ENCODE results near the gene ERCC6L2.

ERCC6L2 gene

DNA sequence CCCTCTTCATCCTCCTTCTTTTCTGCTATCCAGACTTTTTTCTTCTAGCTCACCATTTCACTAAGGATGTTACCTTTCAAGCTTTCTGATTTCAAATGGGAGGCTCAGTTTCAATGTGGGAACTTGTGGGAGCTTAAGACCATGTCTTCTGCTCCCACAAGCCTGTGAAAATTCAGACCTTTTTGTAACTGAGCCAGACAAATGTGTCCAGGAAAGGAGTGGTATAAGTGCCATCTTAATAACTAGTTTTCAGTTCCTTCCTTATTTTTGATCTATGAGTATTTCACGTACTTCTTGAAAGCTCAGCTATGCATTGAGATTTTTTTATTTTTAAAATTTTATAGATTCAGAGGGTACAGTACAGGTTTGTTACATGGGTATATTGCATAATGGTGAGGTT is 4.6 kb upstream of the ERCC6L2 start:
- H3K27ac ChIP-seq, result no peak overlapping the region
- no peak for TF ChIP-seq ZFX (IDR thresholded peaks at IDR 0.05; ENCODE audit: borderline replicate concordance)
- TF ChIP-seq, protein P1, sequence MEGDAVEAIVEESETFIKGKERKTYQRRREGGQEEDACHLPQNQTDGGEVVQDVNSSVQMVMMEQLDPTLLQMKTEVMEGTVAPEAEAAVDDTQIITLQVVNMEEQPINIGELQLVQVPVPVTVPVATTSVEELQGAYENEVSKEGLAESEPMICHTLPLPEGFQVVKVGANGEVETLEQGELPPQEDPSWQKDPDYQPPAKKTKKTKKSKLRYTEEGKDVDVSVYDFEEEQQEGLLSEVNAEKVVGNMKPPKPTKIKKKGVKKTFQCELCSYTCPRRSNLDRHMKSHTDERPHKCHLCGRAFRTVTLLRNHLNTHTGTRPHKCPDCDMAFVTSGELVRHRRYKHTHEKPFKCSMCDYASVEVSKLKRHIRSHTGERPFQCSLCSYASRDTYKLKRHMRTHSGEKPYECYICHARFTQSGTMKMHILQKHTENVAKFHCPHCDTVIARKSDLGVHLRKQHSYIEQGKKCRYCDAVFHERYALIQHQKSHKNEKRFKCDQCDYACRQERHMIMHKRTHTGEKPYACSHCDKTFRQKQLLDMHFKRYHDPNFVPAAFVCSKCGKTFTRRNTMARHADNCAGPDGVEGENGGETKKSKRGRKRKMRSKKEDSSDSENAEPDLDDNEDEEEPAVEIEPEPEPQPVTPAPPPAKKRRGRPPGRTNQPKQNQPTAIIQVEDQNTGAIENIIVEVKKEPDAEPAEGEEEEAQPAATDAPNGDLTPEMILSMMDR (IDR thresholded peaks at IDR 0.05), result no peak

DNA sequence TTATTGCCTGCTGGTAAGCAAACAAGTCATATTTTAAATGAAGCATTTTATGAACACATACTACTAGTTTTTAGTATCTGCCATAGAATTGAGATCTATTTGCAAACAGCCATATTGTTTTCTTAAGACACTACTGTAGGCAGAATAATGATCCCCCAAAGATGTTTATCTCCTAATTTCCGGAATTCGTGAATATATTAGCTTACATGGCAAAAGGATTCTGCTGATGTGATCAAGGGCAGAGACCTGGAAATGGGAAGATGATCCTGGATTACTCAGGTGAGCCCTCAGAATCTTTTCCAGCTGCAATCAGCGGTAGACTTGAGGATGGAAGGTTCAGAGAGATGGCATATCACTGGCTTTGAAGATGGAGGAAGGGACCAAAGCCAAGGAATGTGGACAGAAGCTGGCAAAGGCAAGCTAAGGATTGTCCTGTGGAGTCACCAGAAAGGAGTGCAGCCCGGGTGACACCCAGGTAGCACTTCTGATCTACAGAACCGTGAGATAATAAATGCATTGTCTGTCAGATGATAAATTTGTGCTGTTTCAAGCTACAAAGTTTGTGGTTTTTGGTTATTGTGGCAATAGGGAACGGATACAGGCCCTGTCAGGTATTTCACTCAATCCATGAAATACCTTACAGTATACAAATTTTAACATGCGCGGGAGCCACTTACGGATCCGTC is 1.0 kb upstream of the ERCC6L2 start:
- H3K27ac ChIP-seq, result no peak overlapping the region
- TF ChIP-seq, protein P1 (IDR thresholded peaks at IDR 0.05), result no peak
- no peak for TF ChIP-seq ZFX (IDR thresholded peaks at IDR 0.05; ENCODE audit: borderline replicate concordance)

DNA sequence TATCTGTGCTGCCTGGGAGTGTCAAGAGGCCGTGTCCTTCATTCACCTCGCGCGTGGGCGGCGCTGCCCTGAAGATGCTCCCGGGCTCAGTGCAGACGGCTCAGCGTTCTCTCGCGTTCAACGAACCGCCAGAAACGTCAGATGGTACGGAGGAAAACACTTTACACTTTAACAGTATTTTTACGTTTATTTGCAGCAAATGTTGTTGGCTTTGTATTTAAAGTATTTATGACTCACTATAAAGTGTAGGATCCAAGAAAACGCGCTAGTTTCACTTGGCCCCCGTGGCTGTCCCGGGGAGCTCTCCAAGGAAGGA is 544 bp upstream of the ERCC6L2 start:
- H3K27ac ChIP-seq, result no peak overlapping the region
- TF ChIP-seq, protein P1 (IDR thresholded peaks at IDR 0.05), result 0 out of 2 replicates have a peak, but pooled peaks have one; percentile 5
- no peak for TF ChIP-seq ZFX (IDR thresholded peaks at IDR 0.05; ENCODE audit: borderline replicate concordance)

DNA sequence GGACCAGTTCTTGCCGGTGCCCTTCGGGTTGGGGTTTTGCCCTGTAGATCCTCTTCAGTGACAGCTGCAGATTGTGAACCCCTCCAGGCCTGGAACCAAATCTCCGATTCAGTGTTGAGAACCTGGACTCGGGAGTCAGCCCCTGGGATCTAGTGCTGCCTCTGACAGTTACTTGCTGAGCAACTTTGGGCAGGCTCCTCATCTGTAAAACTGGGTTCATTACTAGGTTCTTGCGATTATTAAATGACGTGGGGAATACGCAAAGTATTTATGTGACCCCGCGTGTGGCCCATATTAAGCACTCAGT is 600 bp downstream of the ERCC6L2 start:
- H3K27ac ChIP-seq, result no peak overlapping the region
- TF ChIP-seq ZFX (IDR thresholded peaks at IDR 0.05; ENCODE audit: borderline replicate concordance), result no peak
- TF ChIP-seq, protein P1 (IDR thresholded peaks at IDR 0.05), result no peak

DNA sequence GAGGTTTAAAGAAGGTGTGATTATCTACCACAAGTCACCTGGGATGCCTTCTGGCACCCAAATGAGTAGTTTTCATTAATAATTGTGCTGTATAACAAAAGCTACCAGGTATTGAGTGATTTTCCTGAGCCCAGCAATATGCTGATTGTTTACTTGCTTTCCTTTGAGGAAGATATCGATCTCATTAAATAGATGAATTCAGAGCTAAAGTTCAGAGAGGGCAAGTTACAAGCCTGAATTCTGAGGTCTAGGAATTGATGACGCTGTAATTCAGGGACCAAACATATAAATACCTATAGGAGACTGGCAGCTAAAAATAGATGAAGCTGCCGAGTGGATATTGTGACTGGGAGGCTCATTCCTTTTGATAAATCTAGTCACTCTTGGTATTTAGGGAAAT is 1.1 kb downstream of the ERCC6L2 start:
- no peak overlapping the region for H3K27ac ChIP-seq
- no peak for TF ChIP-seq ZFX (IDR thresholded peaks at IDR 0.05; ENCODE audit: borderline replicate concordance)
- TF ChIP-seq, protein P1 (IDR thresholded peaks at IDR 0.05), result no peak

DNA sequence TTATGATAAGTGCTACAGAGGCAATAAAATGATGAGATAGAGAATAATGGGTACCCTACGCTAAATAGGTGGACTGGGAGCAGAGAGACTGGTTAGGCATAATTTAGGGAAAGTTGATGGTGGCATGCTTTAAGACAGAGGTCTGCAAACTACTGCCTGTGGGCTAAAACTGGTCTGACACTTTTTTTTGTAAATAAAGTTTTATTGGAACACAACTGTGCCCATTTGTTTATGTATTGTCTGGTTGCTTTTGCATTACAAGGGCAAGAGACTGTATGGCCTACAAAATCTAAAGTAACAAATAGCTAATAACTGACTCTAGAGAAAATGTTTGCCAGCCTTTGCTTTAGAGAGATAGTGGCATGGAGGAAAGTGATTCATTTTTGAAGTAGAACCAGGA is 2.5 kb downstream of the ERCC6L2 start:
- no peak overlapping the region for H3K27ac ChIP-seq
- no peak for TF ChIP-seq ZFX (IDR thresholded peaks at IDR 0.05; ENCODE audit: borderline replicate concordance)
- TF ChIP-seq, protein P1 (IDR thresholded peaks at IDR 0.05), result no peak

DNA sequence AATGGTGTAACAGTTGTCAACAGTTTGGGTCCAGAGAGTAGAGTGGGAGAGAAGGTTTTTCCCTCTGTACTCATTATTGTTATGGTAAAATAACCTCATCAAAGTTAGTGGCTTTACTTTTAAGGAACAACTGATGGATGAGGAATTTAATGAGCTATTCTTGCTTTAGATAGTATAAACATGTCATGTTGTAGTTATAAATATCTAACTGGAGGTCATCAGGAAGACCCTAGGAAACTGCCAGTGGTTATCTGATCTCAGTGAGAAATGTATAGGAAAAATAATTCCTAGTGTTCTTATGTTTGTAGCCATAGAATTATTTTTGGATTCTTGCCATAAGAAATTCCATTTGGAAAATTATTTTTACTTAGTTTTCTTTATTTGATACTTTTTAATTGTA is 4.1 kb downstream of the ERCC6L2 start:
- H3K27ac ChIP-seq, result no peak overlapping the region
- TF ChIP-seq, protein P1 (IDR thresholded peaks at IDR 0.05), result no peak
- no peak for TF ChIP-seq ZFX (IDR thresholded peaks at IDR 0.05; ENCODE audit: borderline replicate concordance)

Data from 22Rv1 (cell line).